Measurements from ENCODE around the gene DOK6.
"Not testable (repeated sequence)": the region's sequence is repeated elsewhere in the genome, so short reads cannot be mapped to it uniquely, and the experiment has no call there.

DOK6 gene

DNA sequence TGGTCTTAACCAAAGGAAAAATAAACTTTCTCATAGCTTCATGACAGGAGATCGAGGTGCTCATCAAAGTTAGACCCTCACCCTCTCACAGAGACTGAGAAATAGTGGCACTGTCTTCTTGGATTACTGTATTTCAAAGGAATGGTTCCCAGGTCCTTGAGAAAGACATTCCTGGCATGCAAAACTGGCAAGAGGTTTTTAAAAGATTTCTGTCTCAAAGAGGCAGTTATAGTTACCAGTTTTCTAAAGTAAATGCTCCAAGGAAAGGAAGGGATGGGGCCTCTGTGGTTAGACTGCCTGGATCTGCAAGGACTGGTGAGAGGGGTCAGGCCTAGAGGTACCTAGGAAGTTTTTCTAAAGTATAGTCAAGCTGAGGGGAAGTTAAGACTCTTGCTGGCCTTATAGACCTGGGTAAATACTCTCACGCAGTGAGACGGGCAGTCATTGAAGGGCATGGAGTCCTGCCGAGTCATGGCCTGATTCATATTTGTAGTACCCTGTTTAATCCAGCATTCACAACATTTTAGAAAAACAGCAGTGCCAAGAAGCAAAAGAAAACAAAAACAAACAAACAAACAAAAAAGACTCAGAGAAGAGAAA lies 226.1 kb downstream of the DOK6 start:
- DNase-seq (ENCODE audit: low read depth), result no peak

DNA sequence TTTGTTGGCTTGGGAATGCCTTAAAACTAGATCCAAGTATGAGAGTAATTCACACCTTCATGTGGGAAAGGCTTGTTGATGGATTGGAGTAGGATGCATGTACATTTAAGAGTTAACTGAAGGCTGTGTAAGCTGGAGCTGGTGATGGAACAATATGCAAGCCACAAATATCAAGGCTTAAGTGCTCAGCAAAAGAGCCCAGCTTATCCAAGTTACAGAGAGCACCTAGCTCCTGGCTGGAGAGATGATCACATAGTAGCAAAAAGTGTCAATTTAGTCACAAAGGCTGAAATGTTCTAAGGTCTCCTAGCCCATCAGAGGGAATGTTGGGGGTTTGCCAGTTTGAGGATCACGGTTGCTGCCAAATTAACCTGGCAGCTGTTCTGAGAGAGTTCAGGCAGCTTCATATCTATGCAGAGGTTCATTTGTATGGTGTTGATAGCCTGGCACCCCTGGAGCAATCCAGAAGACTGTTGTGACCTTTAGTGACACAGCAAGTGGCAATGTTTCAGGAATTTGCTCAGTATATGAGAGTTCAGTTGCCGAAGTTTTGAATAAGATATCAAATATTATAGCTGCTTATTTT lies 228.2 kb downstream of the DOK6 start:
- no peak for DNase-seq (ENCODE audit: low read depth)

DNA sequence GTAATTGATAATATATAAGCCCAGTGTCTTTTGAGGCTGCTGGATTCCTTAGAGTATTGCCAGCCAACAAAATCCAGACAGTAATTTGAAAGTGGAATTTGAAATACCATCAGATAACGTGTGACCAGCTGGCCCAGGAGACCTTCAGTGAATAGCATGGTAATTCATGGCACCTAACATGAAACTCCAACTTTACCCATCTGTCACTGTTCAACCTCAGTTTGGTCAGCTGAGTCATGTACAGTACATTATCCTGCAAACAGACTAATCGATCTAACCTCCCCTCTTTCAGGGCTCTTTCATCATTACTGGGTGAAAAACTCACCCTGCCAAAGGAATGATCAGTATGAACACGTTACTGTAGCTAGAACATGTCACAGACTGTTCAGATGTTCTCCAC lies 230.6 kb downstream of the DOK6 start:
- no peak for DNase-seq (ENCODE audit: low read depth)

DNA sequence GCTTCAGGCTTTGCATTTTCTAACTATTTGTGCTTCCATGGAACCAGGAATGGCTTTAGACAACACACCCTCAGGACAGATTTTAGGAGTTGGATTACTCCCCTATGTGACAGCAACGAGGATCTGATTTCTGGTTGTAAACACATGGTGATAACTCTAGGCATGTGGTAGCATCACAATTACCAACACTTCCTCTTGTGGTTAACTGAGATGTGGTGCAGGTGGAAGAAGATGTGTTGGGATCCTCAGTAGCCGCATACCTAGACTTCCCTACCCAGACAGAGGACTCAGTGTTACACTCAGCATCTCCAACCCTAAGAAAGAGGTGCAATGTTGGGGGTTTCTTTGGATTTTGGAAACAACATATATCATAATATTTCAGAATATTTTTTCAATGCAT lies 234.8 kb downstream of the DOK6 start:
- no peak for DNase-seq (ENCODE audit: low read depth)

DNA sequence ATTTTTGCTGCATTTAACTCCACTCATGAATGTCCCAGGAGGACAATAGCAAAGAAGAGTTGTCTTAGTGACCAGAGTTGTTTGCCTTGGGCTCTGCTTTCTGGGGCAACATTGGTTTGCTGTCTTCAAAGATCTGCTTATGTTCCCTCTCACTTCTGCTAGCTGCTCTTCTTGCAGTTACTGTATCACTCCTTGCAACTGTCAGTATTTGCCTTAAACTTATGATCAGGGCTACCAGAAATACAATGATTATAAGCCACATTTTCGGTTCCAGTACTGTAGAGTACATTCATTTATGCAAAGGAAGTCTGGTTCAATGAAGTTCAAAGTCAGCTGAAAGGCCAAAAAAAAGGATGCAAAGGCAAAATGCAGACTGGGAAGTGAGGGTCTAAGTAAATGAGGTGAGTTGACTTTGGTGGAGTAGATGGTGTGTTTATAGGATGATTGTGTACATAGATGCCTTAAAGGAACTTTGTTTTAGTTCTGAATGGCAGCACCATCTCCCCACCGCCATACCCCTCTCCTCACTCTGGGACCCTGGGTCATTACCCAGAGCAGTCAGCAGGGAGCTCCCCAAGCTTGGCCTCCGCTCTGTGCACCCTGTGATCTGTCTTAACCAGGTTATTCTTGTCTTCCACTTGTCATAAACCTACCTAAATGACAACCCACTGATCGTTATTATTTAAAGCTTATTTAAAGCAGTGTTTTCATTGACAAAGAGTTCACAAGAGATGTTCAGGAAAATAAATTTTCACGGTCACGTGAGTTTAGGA lies 236.0 kb downstream of the DOK6 start:
- no peak for DNase-seq (ENCODE audit: low read depth)

DNA sequence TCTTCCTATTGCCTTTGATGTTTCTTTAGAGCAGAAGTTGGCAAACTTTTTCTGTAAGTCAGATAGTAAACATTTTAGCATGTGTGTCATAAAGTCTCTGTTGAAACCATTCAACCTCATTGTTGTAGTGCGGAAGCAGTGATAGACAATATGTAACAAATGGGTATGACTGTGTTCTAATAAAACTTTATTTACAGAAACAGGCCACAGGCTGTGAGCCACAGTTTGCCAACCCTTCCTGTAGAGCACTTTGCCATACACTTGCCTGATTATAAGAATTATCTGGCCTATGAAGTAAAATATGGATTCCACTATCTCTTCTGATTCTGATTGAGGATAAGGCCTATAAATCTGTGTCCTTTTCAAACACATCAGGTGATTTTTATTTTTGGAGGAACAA lies 237.4 kb downstream of the DOK6 start:
- no peak for DNase-seq (ENCODE audit: low read depth)

DNA sequence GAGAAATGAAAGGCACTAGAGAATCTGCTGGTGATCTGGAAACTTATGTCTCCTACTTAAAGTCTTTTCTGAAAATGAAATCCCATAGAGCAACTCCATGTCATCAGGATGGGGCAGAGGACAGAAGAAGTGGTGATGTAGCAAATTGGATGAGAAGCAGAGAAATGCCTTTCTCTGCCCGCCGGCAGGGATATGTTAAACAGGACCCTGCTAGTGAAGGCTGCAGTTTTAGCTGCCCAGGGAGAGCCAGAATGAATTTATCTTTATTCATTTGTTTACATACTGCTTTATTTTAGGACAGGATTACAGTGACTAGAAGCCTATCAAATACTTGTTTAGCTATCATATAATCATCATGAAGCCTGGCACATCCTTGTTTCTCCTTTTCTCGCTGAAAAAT lies 247.0 kb downstream of the DOK6 start:
- DNase-seq (ENCODE audit: low read depth), result no peak

DNA sequence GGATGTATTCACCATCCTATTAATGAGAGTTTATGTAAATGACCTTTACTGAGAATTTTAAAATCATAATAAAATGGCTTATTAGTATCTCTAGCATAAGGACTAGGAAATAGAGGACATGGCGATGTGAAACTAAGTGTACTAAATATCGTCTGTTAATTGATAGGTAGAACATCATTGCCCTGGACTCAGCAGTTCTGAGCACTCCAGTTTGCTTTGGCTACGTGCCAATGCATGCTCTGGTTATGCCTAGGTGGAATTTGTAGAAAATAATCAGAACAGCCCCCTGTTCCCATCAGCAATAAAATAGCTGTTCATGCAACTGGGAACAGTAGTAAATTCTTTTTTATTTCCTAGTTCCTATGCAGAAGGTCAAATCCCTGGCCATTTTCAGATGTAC lies 247.8 kb downstream of the DOK6 start:
- no peak for DNase-seq (ENCODE audit: low read depth)

DNA sequence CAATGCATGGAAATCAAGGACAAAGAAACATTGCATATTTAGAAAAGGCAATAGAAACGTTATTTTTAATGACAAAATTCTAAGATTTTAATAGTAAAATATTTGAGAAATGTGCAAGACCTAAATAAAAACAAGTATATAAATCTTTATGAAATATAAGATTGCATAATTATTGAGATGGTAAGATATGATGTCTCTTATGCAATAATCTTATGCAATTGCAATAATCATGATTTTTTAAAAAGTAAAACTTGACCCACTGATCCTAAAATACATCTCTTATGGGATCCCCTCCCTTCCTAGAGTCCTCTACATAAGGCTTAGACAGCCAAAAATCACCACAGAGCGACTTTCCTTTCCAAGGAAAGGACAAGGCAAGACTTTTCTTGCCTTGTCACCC lies 249.0 kb downstream of the DOK6 start:
- no peak for DNase-seq (ENCODE audit: low read depth)

DNA sequence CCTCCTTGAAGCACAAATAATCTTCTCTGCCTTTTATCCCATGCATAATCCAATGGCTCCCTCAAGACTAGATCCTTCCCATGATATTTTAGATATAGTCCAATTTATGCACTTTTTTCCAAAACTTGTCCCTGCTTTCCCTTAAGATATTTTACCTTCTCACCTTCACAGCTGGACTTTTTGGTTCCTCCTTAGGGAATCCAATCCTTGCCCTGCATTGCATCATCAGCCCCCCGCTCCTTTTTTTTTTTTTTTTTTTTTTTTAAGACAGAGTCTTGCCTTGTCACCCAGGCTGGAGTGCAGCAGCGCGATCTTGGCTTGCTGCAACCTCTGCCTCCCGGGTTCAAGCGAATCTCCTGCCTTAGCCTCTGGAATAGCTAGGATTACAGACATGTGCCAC lies 250.6 kb downstream of the DOK6 start:
- no peak for DNase-seq (ENCODE audit: low read depth)

DNA sequence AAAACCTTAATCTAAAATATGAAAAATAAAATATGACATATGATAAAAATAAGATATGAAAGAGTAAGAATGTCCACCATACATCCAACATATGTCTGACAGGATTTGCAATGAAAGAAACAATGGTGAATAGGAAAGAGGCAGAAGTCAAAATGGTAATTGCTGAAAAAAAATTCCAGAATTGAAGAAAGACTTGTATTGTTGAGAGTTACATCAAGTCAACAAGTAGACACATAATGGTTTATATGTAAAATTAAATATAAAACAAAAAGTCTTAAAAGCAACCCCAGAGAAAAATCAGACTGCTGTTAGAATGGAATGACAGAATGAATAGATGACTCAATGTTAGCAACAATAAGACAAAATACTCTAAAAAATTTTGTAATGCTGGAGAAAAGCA lies 255.1 kb downstream of the DOK6 start:
- DNase-seq (ENCODE audit: low read depth), result no peak

DNA sequence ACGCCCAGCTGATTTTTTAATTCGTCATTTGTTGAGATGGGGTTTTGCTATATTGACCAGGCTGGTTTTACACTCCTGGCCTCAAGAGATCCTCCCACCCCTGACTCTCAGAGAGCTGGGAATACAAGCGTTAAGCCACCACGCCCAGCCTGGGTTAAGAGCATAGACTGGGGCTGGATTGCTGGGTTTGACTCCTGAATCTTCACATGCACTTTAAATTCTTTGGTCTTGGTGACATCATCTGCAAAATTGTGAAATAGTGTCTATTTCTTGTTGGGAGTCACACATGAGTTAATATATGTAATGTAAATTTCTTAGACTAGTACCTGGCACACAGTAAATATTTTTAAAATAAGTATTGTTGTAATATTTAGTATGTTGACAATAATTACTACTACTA lies 257.4 kb downstream of the DOK6 start:
- DNase-seq (ENCODE audit: low read depth), result no peak

DNA sequence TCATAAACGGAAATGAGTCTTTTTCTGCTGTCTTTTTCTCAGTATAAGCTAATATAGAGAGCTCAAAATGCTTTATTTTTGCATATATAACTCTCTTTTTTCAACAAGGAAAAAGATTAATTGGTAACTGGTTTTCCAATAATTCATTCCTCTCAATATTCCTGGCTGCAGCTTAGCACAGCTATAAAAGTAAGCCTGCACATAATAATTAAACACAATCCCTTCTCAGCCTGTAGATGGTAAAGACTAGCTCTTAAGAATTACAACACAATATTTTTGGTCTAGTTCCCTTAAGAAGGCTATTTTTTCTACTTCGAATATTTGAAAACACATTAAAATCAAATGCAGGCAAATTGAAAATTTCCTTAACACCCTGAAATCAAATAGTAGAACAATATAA lies 258.0 kb downstream of the DOK6 start:
- no peak for DNase-seq (ENCODE audit: low read depth)

DNA sequence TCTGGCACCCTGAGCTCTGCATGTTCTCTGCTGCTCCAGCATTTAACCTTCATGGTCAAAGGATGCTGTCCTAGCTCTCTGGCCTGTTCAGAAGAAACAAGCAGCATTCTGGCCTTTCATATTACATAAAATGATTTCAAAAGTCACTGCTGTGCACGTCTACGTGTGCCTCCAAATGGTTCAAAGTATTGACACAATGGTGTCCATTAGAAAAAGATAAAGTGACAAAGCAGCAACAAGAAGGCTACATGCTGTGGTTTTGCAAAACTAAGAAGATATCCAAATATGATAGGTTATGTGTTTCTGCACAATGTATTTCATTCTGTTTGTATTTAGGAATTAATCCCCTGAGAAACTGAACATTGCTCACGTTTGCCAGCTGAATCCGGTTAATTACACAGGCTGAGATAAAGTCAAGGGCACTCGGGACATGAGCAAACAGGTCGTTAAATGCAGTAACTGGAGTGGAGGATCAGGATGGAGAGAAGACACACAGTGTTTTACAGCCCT lies 258.5 kb downstream of the DOK6 start:
- no peak for DNase-seq (ENCODE audit: low read depth)

DNA sequence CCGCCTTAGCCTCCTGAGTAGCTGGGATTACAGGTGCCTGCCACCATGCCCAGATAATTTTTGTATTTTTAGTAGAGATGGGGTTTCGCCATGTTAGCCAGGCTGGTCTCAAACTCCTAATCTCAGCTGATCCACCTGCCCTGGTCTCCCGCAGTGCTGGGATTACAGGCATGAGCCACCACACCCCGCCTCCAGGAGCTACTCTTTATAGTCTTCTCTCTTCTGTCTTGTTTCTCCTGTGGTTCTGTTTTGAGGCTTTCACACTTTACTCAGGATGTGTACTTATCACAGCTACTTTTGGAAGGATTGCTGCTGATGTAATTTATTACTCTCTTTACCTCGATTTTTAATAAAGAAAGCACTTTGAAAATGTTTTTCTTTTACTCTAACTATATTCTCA lies 261.4 kb downstream of the DOK6 start:
- DNase-seq (ENCODE audit: low read depth), result not testable (repeated sequence)

DNA sequence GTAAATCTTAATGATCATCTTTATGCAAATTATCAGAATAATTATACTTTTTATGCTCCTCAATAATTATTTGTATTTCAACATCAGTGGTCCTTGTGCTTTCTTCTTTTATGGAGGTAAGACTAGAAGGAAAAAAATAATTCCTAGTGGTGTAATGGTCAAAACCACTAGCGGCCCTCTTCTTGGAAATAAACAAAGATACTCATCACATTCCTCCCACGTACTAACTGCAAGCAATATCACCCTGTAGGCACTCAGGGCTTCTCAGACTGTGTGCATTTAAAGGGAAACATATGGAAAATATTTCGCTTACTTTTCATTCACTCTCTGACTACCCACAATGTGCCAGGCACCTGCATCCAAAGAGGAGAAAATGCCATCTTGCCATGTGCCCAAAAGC lies 263.7 kb downstream of the DOK6 start:
- no peak for DNase-seq (ENCODE audit: low read depth)

DNA sequence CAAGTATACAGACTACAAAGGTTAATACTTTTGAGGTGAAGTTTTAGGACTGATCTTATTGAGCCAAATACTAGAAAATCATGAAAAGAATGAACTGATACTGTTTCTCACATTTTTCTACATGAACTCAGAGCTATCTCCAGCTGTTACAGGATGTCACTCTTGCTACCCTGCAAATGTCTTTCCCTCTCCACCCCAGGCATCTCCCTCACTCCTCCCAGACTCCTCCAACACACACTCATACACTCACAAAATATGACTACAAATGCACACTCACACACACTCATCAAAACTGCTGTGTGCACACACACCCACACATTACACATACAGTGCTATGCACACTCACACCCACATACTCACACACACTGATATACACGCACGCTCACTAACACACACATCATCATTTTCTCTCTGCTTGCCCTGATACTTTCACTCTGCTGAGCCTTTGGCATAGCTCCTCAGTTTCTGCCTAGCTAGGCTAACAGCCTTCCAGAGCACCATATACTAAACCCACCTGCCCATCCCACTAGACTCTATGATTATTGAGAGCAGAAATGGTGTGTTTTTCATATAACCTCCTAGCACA lies 273.7 kb downstream of the DOK6 start:
- DNase-seq (ENCODE audit: low read depth), result no peak

DNA sequence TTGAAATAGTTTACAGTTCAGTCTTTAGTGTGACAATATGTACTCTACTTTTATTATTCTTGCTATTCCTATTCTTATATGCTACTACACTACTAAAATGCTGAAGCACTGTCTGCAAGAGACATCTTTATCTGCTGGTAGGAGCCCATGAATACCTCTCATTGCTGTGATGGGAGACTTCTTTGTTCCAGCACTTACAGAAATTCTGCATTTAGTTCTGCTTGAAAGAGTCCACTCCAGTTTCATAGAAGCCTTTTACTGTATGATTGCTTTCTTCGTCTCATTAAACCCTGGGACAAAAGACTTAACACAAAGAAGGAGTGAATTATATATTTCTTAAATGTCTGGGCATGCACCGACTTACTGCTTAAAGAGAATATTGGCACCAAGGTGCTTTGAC lies 274.3 kb downstream of the DOK6 start:
- DNase-seq (ENCODE audit: low read depth), result no peak

DNA sequence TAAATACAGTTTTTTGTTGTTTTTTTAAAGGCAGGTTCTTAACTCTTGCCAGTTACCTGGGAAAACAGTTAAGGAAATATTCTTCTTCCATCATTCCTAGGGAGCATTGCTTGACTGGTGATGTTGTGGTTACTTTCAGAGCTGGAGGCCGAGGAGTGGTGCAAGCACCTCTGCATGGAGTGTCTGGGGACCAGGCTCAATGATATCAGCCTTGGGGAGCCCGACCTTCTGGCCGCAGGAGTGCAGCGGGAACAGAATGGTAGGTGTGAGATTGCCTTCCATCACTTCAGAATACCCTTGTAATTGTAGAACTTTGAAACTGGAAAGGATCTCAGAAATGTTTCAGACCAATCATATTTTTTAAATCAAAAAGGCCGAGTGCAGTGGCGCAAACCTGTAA lies 276.9 kb downstream of the DOK6 start:
- DNase-seq (ENCODE audit: low read depth), result no peak

DNA sequence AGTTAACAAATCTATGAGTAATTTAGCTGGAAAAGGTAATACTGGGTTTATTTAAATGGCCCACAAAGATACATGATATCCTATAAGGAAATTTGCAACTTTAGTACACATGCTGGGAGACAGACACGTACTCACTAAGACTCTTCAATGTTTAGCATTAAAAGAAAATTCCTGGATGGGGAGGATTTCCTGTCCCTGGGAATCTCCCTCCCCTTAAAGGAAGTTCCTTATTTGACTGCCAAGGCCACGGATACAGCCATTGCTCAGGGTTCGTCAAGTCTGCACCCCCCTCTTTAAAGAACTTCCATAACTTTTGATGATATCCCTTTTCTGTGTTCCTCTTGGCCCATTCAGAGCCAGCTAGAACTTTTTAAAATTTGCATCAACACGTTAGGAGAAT lies 279.4 kb downstream of the DOK6 start:
- no peak for DNase-seq (ENCODE audit: low read depth)

DNA sequence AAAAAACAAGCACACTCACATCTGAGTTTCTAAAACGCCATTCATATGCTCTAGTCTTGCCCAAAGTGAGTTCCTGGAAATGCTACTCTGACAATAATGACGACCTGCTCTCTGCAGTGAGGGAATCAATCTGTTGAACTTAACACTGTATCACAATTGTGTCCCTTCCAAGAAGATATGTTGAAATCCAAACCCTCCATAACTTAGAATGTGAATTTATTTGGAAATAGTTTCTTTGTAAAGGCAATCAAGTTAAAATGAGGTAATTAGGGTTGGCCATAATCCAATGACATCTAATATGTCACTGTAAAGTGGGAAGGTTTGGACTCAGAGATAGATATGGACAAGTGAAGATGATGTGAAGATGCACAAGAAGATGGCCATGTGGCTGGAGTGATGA lies 282.5 kb downstream of the DOK6 start:
- DNase-seq (ENCODE audit: low read depth), result no peak

DNA sequence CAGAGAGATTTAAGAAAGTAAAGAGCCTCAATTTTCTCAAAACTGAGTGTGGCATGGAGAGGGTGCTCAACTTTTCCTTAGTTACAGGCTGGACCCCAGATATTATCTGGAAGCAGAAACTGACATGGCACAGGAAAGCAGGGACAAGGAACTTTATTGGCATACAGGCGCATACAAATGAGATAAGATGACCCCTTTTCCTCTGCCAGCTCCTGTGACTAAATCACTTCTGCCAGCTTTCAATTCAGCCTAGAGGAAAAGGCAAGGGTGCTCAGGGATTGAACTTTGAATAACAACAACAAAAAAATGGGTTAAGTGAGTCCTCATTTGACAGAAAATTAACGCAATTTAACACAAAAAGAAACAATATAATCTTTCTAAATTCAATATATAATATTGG lies 284.1 kb downstream of the DOK6 start:
- DNase-seq (ENCODE audit: low read depth), result no peak

DNA sequence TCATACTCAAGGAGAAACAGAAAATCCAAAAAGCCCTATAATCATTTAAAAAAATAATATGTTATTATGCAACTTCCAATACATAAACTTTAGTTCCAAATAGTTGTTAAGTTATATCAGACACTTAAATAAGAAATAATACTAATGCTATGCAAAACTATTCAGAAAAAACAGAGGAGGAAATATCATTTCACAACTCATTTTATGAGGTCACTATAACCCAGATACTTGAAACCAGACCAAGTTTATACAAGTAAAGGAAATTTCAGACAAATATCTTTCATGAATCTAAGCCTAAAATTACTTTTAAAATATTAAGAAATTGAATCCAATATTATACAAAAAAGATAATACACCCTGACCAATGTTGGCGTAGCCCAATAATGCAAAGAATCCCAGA lies 286.2 kb downstream of the DOK6 start:
- DNase-seq (ENCODE audit: low read depth), result no peak
